ENCODE measurements around the gene LALBA.
"Not testable (repeated sequence)": the region's sequence is repeated elsewhere in the genome, so short reads cannot be mapped to it uniquely, and the experiment has no call there.

LALBA gene

DNA sequence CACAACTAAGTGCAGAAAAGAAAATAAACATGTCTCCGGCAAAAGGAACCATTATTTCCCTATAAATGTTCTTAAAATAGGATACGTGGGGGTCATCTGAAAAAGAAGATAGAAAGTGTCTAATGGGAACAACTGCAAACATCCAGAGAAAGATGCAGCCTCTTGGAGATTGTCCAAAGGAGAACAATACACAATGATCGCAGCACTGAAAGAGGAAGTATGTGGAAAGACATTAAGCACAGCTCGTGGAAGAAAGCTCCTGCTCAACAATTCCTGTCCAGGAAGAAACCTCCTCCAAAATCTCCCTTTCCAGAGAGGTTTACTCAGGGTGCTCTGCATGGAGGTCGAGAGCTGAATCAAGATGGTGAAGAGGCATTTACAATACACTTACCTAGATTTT is 2.5 kb upstream of the LALBA start:
- no peaks in the 10 kb centered on the region for H3K9me3 ChIP-seq (ENCODE audit: control insufficient read depth, low read depth, low read length)
- H3K4me1 ChIP-seq (ENCODE audit: control insufficient read depth, low read depth, low read length), result no peaks in the 10 kb centered on the region
- no peak overlapping the region for H3K9ac ChIP-seq (ENCODE audit: low read length)
- no peak overlapping the region for H3K4me3 ChIP-seq (ENCODE audit: low read length)
- H3K27me3 ChIP-seq (ENCODE audit: control insufficient read depth, insufficient read depth, low read length), result no peaks in the 10 kb centered on the region
- no peak overlapping the region for H3K27ac ChIP-seq (ENCODE audit: low read length)
- H3K36me3 ChIP-seq (ENCODE audit: control insufficient read depth, low read depth, low read length), result no peaks in the 10 kb centered on the region

DNA sequence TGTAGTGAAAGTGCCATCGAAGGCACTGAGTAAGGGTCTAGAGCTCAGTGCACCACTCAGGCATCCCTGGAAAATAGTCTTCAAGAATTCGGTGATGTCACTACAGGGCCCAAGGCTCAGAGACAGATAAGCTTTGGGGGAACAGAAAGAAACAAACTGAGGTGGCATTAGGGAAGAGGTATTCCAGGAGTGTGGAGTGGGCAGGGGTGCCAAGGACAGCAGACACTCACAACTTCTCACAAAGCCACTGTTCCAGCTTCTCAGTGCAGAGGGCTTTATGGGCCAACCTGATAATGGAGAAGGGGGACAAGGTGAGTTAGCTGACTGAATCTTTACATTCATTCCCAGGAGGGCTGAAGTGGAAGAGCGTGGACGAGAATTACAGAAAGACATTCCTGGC is 2.1 kb downstream of the LALBA start:
- Histone ChIP-seq H3K27me3 (ENCODE audit: control insufficient read depth, insufficient read depth, low read length) (no peaks in the 10 kb centered on the region), H3K4me3 (ENCODE audit: low read length) (no peak overlapping the region), H3K4me1 (ENCODE audit: control insufficient read depth, low read depth, low read length) (no peaks in the 10 kb centered on the region)

DNA sequence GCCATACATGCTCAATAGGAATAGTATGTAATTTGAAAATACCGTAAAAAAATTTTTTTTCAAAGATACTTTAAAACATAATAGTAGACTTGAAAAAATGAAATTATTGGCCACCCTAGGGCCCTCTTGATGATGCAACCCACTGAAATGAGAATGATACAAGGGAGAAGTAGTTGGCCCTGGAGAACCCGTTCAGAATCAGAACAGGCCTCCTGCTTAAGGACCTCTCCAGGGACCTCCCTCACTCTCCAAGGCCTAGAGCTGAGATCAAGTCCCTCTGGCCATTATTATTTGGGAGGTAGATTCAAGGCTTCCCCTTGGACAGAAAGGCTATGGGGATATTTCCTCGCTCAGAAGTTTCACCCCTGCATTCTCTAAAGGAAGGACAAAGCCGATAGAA is 11.9 kb downstream of the LALBA start:
- Histone ChIP-seq H3K9me3 (ENCODE audit: control insufficient read depth, low read depth, low read length) (no peaks in the 10 kb centered on the region), H3K27me3 (ENCODE audit: control insufficient read depth, insufficient read depth, low read length) (no peaks in the 10 kb centered on the region), H3K27ac (ENCODE audit: low read length) (no peak overlapping the region), H3K4me1 (ENCODE audit: control insufficient read depth, low read depth, low read length) (peaks cover 9% of the 10 kb centered on the region), H3K36me3 (ENCODE audit: control insufficient read depth, low read depth, low read length) (no peaks in the 10 kb centered on the region), H3K9ac (ENCODE audit: low read length) (no peak overlapping the region), H3K4me3 (ENCODE audit: low read length) (no peak overlapping the region)

More for the DNA sequence above, 2.1 kb downstream of the LALBA start:
- Histone ChIP-seq H3K9me3 (ENCODE audit: control insufficient read depth, low read depth, low read length) (no peaks in the 10 kb centered on the region), H3K9ac (ENCODE audit: low read length) (no peak overlapping the region), H3K36me3 (ENCODE audit: control insufficient read depth, low read depth, low read length) (no peaks in the 10 kb centered on the region), H3K27ac (ENCODE audit: low read length) (no peak overlapping the region)

DNA sequence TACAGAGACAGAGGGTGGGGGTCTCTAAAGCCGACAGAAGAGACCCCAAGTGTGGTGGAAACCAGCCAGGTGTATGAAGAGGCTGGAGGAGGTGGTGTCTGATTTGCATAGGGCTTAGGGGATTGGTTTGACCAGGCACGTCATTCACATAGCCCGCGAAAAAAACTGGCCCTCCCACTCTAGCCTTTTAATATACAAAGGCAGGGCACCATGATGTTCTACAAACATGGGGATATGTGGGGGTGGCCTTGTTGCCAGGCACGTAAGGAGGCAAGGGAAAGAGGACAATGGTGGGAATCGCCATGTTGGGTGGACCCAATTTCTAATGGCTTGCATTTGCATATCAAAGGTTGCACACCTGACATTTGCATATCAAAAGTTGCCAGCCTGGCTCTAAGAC is 13.2 kb downstream of the LALBA start:
- H3K36me3 ChIP-seq (ENCODE audit: control insufficient read depth, low read depth, low read length), result no peaks in the 10 kb centered on the region
- H3K27ac ChIP-seq (ENCODE audit: low read length), result no peak overlapping the region
- H3K9ac ChIP-seq (ENCODE audit: low read length), result no peak overlapping the region
- H3K4me1 ChIP-seq (ENCODE audit: control insufficient read depth, low read depth, low read length), result peaks cover 9% of the 10 kb centered on the region
- H3K9me3 ChIP-seq (ENCODE audit: control insufficient read depth, low read depth, low read length), result no peaks in the 10 kb centered on the region
- H3K4me3 ChIP-seq (ENCODE audit: low read length), result no peak overlapping the region
- H3K27me3 ChIP-seq (ENCODE audit: control insufficient read depth, insufficient read depth, low read length), result no peaks in the 10 kb centered on the region

DNA sequence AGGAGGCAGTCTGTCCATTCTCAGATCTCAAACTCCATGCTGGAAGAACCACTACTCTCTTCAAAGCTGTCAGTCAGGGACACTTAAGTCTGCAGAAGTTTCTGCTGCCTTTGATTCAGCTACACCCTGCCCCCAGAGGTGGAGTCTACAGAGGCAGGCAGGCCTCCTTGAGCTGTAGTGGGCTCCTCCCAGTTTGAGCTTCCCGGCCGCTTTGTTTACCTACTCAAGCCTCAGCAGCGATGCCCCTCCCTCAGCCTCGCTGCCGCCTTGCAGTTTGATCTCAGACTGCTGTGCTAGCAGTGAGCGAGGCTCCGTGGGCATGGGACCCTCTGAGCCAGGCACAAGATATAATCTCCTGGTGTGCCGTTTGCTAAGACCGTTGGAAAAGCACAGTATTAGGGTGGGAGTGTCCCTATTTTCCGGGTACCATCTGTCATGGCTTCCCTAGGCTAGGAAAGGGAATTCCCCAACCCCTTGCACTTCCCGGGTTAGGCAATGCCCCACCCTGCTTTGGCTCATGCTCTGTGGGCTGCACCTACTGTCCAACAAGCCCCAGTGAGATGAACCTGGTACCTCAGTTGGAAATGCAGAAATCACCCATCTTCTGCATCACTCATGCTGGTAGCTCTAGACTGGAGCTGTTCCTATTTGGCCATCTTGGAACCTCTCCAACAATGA is 16.0 kb downstream of the LALBA start:
- H3K4me3 ChIP-seq (ENCODE audit: low read length); H3K9me3 ChIP-seq (ENCODE audit: control insufficient read depth, low read depth, low read length); H3K9ac ChIP-seq (ENCODE audit: low read length); H3K36me3 ChIP-seq (ENCODE audit: control insufficient read depth, low read depth, low read length); H3K4me1 ChIP-seq (ENCODE audit: control insufficient read depth, low read depth, low read length); H3K27me3 ChIP-seq (ENCODE audit: control insufficient read depth, insufficient read depth, low read length); H3K27ac ChIP-seq (ENCODE audit: low read length): not testable (repeated sequence)

DNA sequence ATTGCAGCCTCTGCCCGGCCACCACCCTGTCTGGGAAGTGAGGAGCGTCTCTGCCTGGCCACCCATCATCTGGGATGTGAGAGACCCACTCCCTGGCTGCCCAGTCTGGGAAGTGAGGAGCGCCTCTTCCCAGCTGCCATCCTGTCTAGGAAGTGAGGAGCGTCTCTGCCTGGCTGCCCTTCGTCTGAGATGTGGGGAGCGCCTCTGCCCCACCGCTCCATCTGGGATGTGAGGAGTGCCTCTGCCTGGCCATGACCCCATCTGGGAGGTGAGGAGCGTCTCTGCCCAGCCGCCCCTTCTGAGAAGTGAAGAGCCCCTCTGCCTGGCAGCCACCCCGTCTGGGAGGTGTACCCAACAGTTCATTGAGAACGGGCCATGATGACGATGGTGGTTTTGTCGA is 18.2 kb downstream of the LALBA start:
- not testable (repeated sequence) for H3K9me3 ChIP-seq (ENCODE audit: control insufficient read depth, low read depth, low read length); H3K4me1 ChIP-seq (ENCODE audit: control insufficient read depth, low read depth, low read length); H3K9ac ChIP-seq (ENCODE audit: low read length)

DNA sequence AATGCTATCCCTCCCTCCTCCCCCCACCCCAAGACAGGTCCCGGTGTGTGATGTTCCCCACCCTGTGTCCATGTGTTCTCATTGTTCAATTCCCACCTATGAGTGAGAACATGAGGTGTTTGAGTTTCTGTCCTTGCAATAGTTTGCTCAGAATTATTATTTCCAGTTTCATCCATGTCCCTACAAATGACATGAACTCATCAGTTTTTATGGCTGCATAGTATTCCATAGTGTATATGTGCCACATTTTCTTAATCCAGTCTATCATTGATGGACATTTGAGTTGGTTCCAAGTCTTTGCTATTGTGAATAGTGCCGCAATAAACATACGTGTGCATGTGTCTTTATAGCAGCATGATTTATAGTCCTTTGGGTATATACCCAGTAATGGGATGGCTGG is 22.8 kb downstream of the LALBA start:
- H3K9ac ChIP-seq (ENCODE audit: low read length); H3K27me3 ChIP-seq (ENCODE audit: control insufficient read depth, insufficient read depth, low read length); H3K9me3 ChIP-seq (ENCODE audit: control insufficient read depth, low read depth, low read length); H3K4me1 ChIP-seq (ENCODE audit: control insufficient read depth, low read depth, low read length); H3K4me3 ChIP-seq (ENCODE audit: low read length); H3K36me3 ChIP-seq (ENCODE audit: control insufficient read depth, low read depth, low read length); H3K27ac ChIP-seq (ENCODE audit: low read length): not testable (repeated sequence)

More for the DNA sequence above, 18.2 kb downstream of the LALBA start:
- not testable (repeated sequence) for H3K27ac ChIP-seq (ENCODE audit: low read length); H3K27me3 ChIP-seq (ENCODE audit: control insufficient read depth, insufficient read depth, low read length); H3K36me3 ChIP-seq (ENCODE audit: control insufficient read depth, low read depth, low read length); H3K4me3 ChIP-seq (ENCODE audit: low read length)

DNA sequence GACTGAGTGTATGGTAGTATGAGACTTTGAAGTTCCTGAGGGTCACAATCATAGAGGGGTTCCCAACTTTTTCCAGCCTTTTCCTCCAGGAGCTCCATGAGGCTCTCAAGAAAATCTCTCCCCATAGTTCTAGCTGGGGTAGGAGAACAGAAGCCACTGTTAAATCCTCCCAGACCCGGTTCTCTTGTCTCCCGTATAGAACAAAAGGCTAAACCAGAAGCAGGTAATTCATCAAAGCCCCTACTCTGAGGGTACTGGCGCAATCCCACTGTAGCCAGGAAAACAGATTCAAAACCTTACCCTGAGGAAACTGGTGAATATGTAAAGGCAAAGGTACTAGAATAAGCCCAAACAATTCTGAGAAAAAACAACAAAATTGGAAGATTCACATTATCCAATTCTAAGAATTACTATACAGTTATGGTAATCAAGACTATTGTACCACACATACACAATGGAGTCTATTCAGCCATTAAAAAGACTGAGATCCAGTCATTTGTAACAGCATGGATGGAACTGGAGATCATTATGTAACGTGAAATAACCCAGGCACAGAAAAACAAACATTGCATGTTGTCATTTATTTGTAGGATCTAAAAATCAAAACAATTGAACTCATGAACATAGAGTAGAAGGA is 23.9 kb downstream of the LALBA start:
- no peaks in the 10 kb centered on the region for H3K27me3 ChIP-seq (ENCODE audit: control insufficient read depth, insufficient read depth, low read length)
- no peaks in the 10 kb centered on the region for H3K4me1 ChIP-seq (ENCODE audit: control insufficient read depth, low read depth, low read length)
- no peak overlapping the region for H3K4me3 ChIP-seq (ENCODE audit: low read length)

DNA sequence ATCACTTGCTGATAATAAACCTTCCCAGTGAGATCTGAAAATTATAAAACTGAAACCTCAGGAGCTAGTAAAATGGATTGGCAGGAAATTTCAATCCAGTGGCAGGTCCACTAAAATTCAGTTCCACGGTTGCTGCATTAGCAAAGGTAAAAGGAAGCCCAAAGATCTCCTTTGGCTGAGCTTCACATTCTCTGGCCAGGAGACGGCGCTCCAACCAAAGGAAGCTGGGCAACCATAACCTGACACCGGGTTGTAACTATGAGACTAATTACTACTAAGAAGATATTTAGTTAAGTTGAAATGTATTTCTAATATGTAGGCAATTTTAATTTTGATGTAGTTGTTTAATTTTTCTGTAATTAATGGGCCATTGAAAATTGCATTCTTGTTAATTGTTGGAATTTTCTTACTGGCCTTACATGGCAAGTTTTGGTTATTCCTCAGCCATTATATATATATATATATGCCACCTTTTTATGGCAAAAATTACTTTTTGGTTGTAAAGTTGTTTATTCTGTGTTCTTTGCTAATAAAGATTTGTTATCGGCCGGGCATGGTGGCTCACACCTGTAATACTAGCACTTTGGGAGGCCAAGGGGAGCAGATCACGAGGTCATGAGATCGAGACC is 27.4 kb downstream of the LALBA start:
- no peak overlapping the region for H3K27ac ChIP-seq (ENCODE audit: low read length)
- H3K9me3 ChIP-seq (ENCODE audit: control insufficient read depth, low read depth, low read length), result no peaks in the 10 kb centered on the region
- H3K4me3 ChIP-seq (ENCODE audit: low read length), result no peak overlapping the region
- H3K9ac ChIP-seq (ENCODE audit: low read length), result no peak overlapping the region
- no peaks in the 10 kb centered on the region for H3K36me3 ChIP-seq (ENCODE audit: control insufficient read depth, low read depth, low read length)
- H3K27me3 ChIP-seq (ENCODE audit: control insufficient read depth, insufficient read depth, low read length), result no peaks in the 10 kb centered on the region
- no peaks in the 10 kb centered on the region for H3K4me1 ChIP-seq (ENCODE audit: control insufficient read depth, low read depth, low read length)

More for the DNA sequence above, 23.9 kb downstream of the LALBA start:
- Histone ChIP-seq H3K9ac (ENCODE audit: low read length) (no peak overlapping the region), H3K27ac (ENCODE audit: low read length) (no peak overlapping the region), H3K9me3 (ENCODE audit: control insufficient read depth, low read depth, low read length) (no peaks in the 10 kb centered on the region), H3K36me3 (ENCODE audit: control insufficient read depth, low read depth, low read length) (no peaks in the 10 kb centered on the region)

DNA sequence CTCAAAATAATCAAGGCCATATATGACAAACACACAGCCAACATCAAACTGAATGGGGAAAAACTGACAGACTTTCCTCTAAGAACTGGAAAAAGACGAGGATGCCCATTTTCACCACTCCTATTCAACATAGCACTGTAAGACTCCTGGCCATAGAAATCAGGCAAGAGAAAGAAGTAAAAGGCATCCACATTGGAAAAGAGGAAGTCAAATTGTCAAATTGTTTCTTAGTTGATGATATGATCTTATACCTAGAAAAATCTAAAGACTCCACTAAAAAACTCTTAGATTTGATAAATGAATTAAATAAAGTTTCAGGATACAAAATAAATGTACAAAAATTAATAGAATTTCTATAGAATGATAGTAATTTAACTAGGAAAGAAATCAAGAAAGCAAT is 33.2 kb downstream of the LALBA start:
- Histone ChIP-seq H3K4me3 (ENCODE audit: low read length) (no peak overlapping the region), H3K9me3 (ENCODE audit: control insufficient read depth, low read depth, low read length) (no peaks in the 10 kb centered on the region), H3K4me1 (ENCODE audit: control insufficient read depth, low read depth, low read length) (no peaks in the 10 kb centered on the region), H3K36me3 (ENCODE audit: control insufficient read depth, low read depth, low read length) (no peaks in the 10 kb centered on the region), H3K27me3 (ENCODE audit: control insufficient read depth, insufficient read depth, low read length) (no peaks in the 10 kb centered on the region), H3K27ac (ENCODE audit: low read length) (no peak overlapping the region), H3K9ac (ENCODE audit: low read length) (no peak overlapping the region)

DNA sequence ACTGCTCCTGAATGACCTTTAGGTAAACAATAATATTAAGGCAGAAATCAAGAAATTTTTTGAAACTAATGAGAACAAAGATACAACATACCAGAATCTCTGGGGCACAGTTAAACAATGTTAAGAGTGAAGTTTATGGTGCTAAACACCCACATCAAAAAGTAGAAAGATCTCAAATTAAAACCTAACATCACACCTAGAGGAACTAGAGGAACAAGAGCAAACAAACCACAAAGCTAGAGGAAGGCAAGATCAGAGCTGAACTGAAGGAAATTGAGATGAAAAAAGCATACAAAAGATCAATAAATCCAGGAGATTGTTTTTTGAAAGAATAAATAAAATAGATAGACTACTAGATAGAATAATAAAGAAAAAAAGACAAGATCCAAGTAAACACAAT is 37.2 kb downstream of the LALBA start:
- Histone ChIP-seq H3K27me3 (ENCODE audit: control insufficient read depth, insufficient read depth, low read length) (no peaks in the 10 kb centered on the region), H3K9ac (ENCODE audit: low read length) (no peak overlapping the region), H3K36me3 (ENCODE audit: control insufficient read depth, low read depth, low read length) (no peaks in the 10 kb centered on the region), H3K4me1 (ENCODE audit: control insufficient read depth, low read depth, low read length) (no peaks in the 10 kb centered on the region), H3K27ac (ENCODE audit: low read length) (no peak overlapping the region), H3K4me3 (ENCODE audit: low read length) (no peak overlapping the region), H3K9me3 (ENCODE audit: control insufficient read depth, low read depth, low read length) (no peaks in the 10 kb centered on the region)
